Ectodermal cell (in vitro differentiated cells): ENCODE measurements around the gene WDR41. TPM values are rescaled to one million over a fixed set of nuclear protein-coding genes. Genes with fewer than 3 reads are reported as not detected.
"Not testable (repeated sequence)": the region's sequence is repeated elsewhere in the genome, so short reads cannot be mapped to it uniquely, and the experiment has no call there.

Experiments used
- H3K27ac ChIP-seq: 2 replicates; pipeline ENCODE4 v1.7.0; 2013; ENCODE audit warnings: mild to moderate bottlenecking, low read depth, low read length; ENCODE audit not compliant: insufficient read depth, poor library complexity, severe bottlenecking
- H3K27me3 ChIP-seq: 2 replicates; pipeline ENCODE4 v1.7.0; 2013; ENCODE audit warnings: mild to moderate bottlenecking, low read length; ENCODE audit not compliant: insufficient read depth, control insufficient read depth, poor library complexity, severe bottlenecking
- H3K36me3 ChIP-seq: one replicate; pipeline ENCODE4 v1.7.0; 2013; ENCODE audit warnings: low read length; ENCODE audit not compliant: control insufficient read depth, insufficient read depth
- H3K4me1 ChIP-seq: one replicate; pipeline ENCODE4 v1.7.0; 2013; ENCODE audit warnings: low read length; ENCODE audit not compliant: control insufficient read depth, insufficient read depth
- H3K4me3 ChIP-seq: 2 replicates; pipeline ENCODE4 v1.7.0; 2013; ENCODE audit warnings: low read depth, low read length, control low read depth; ENCODE audit not compliant: insufficient read depth
- H3K9me3 ChIP-seq: 2 replicates; pipeline ENCODE4 v1.7.0; 2013; ENCODE audit warnings: mild to moderate bottlenecking, low read length, moderate library complexity; ENCODE audit not compliant: control insufficient read depth
- WGBS, 2 experiments: methylation state at CpG; one replicate each; pipeline ENCODE4 v1.1.7; 2013; ENCODE audit warnings: missing lambda C conversion rate in 2 of 2; 5-methylcytosine and 5-hydroxymethylcytosine counted together
- polyA plus RNA-seq, 4 experiments: library from polyadenylated mRNA; stranded (reverse); fragments of 50-300 nt; gene quantifications; one replicate each; pipeline ENCODE4 v1.2.3, GENCODE V29; 2013

The WDR41 gene, protein sequence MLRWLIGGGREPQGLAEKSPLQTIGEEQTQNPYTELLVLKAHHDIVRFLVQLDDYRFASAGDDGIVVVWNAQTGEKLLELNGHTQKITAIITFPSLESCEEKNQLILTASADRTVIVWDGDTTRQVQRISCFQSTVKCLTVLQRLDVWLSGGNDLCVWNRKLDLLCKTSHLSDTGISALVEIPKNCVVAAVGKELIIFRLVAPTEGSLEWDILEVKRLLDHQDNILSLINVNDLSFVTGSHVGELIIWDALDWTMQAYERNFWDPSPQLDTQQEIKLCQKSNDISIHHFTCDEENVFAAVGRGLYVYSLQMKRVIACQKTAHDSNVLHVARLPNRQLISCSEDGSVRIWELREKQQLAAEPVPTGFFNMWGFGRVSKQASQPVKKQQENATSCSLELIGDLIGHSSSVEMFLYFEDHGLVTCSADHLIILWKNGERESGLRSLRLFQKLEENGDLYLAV
- 53.9 TPM for polyA plus RNA-seq (2013, experiment 1 of 4)
- 53.3 TPM for polyA plus RNA-seq (2013, experiment 2 of 4)
- 53.3 TPM for polyA plus RNA-seq (2013, experiment 3 of 4)
- 53.1 TPM for polyA plus RNA-seq (2013, experiment 4 of 4)

DNA sequence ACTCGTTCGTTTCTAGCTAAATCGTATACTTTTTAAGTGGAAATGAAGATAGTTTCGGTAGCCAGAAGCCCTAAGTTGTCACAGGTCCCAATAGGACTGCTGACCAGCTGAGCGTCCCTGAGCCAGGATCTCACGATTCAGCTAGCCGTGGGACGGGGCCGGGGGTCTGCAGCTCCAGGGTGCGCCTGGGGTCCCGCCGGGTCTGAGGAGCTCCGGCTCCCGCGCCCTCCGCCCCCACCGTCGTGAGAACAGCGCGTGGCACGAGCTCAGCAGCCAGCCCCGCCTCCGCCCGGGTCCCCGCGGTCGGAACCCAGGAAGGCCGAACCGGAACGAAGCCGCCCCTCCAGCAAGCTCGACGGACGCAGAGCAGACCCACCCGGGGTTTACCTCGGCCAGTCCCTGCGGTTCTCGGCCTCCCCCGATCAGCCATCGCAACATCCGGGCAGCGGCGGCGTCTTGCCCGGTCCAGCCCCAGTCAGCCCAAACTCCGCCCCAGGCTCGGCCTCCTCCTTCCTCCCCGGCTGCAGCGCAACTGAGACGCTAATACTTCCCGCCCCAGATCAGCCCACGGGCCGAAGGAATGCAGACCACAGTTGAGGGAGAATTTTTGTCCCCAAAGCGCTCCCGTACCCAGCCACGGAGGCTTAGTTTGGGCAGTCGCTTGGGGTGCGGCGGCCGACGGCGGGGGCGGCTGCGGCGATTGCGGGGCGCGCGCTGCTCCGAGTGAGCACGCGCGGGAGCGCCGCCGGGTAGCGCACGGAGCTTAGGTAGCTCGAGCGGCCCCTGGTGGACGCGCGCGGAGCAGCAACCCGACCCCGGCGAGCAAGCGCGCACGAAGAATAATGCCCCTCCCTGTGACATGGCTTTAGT, at the start of gene WDR41:
Gene WDR41, minus strand, starts transcription at position 534 of the 870 bp plus-strand sequence. Its CDS starts 96 bp downstream, at position 438.
- peak within 1 kb of the TSS; percentile 60 for H3K4me3 ChIP-seq
- 0% methylated on average over 90 of the region's 90 CpGs for WGBS, 2 experiments
- no peaks in the 10 kb centered on the region for H3K9me3 ChIP-seq
- H3K27me3 ChIP-seq: peaks cover 15% of the 10 kb centered on the region
- H3K4me1 ChIP-seq: no peaks in the 10 kb centered on the region
- H3K27ac ChIP-seq: peak within 1 kb of the TSS; percentile 83
- H3K36me3 ChIP-seq: no peaks in the 10 kb centered on the region

DNA sequence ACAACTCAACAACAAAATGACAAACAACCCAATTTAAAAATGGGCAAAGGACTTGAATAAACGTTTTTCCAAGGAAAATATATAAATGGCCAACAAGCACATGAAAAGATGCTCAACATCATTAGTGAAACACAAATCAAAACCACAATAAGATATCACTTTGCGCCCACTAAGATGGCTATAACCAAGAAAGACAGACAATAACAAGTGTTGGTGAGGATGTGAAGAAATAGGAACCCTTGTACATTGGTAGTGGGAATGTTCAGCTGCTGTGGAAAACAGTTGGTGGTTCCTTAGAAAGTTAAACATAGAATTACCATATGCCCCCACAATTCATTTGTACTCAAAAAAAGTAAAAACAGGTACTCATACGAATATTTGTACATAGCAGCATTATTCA, 39.2 kb upstream of the WDR41 start:
- no peaks in the 10 kb centered on the region for H3K9me3 ChIP-seq
- WGBS, 2 experiments: 82 to 83% methylated on average over 2 of the region's 3 CpGs
- H3K4me1 ChIP-seq: no peaks in the 10 kb centered on the region
- no peak overlapping the region for H3K27ac ChIP-seq
- no peaks in the 10 kb centered on the region for H3K36me3 ChIP-seq
- H3K4me3 ChIP-seq: no peak overlapping the region
- H3K27me3 ChIP-seq: no peaks in the 10 kb centered on the region

DNA sequence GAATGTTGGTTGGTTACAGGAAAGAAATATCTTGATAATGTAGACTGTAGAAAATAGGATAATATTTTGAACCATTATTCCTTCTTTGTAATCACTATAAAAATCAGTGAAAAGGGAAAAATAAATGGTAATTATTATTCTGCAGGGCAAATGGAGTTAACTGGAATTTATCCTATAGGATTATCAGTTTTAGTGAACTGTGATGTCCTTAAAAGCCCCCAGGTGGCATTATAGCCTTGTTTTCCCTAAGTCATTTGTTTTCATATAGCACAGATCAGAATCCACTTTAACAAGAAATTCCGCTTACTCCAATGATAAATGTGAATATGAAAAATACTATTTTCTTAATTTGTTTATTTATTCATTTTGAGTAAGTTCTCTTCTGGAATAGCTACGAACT, 26.2 kb upstream of the WDR41 start:
- H3K9me3 ChIP-seq: no peaks in the 10 kb centered on the region
- no CpG with 5 or more reads among the region's 2 CpGs for WGBS, 2 experiments
- no peak overlapping the region for H3K4me3 ChIP-seq
- H3K36me3 ChIP-seq: no peaks in the 10 kb centered on the region
- no peak overlapping the region for H3K27ac ChIP-seq
- no peaks in the 10 kb centered on the region for H3K4me1 ChIP-seq
- no peaks in the 10 kb centered on the region for H3K27me3 ChIP-seq

DNA sequence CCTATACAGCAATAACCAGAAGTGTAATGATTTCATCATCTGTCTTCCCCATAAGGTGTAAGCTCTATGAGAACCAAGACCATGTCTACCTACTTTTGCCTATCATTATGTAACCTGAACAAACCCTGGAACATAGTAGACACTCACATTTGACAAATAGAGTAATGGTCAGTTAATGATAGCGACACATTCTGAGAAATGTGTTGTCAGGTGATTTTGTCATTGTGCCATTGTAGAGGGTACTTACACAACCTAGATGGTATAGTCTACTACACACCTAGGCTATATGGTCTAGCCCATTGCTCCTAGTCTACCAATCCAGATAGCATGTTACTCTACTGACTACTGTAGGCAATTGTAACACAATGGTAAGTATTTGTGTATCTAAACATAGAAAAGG, 22.3 kb upstream of the WDR41 start:
- Histone ChIP-seq H3K27me3 (no peaks in the 10 kb centered on the region), H3K4me3 (no peak overlapping the region), H3K27ac (no peak overlapping the region), H3K9me3 (no peaks in the 10 kb centered on the region), H3K36me3 (no peaks in the 10 kb centered on the region), H3K4me1 (no peaks in the 10 kb centered on the region)
- WGBS, 2 experiments: 80 to 92% methylated on average over 1 of the region's 1 CpG

DNA sequence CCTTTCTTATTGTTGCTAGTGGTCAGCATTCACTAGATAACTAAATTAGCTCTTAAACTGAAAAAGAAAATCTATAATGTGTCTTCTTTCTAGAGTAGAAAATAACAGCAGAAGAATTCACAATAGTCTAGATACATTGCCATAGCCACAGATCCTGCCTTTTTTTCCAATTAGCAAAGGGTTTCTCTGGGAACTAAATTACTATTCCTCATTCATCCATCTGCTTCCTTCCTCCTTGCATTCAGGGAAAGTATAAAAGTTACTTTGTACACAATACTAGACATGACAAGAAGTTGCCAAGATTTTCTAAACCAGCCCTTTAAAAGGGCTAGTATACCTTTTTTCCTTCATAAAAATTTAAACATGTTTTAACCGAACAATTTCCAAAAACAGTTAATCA, 21.2 kb upstream of the WDR41 start:
- H3K27me3 ChIP-seq: no peaks in the 10 kb centered on the region
- WGBS, 2 experiments: 89 to 90% methylated on average over 1 of the region's 1 CpG
- no peaks in the 10 kb centered on the region for H3K9me3 ChIP-seq
- no peak overlapping the region for H3K4me3 ChIP-seq
- H3K36me3 ChIP-seq: no peaks in the 10 kb centered on the region
- no peaks in the 10 kb centered on the region for H3K4me1 ChIP-seq
- no peak overlapping the region for H3K27ac ChIP-seq

DNA sequence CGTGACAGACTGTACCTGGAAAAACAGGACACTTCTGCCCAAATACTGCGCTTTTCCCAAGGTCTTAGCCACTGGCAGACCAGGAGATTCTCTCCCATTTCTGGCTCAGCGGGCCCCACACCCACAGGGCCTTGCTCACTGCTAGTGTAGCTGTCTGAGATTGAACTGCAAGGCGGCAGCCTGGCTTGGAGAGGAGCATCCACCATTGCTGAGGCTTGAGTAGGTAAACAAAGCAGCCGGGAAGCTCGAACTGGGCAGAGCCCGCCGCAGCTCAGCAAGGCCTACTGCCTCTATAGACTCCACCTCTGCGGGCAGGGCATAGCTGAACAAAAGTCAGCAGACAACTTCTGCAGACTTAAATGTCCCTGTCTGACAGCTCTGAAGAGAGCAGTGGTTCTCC, 9.0 kb upstream of the WDR41 start:
- 93% methylated on average over 9 of the region's 9 CpGs for WGBS, 2 experiments

DNA sequence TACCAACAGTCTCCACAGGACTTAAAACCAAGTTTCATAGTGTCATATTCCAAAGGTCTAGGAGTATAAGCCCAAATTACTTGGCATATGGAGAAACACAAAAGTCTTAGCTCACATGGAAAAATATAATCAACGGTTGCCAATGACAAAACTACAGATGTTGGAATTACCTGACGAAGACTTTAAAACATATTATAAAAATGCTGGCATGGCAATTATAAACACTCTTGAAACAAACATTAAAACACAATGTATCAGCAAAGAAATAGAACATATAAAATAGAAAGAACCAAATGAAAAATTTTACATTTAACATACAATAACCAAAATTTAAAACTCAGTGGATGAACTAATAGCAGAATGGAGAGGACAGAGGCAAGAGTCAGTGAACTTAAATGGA, 7.9 kb upstream of the WDR41 start:
- WGBS, 2 experiments: 95 to 100% methylated on average over 2 of the region's 2 CpGs
- Histone ChIP-seq H3K4me1 (no peaks in the 10 kb centered on the region), H3K36me3 (no peaks in the 10 kb centered on the region), H3K4me3 (no peak overlapping the region), H3K27me3 (peaks cover 7% of the 10 kb centered on the region), H3K9me3 (no peaks in the 10 kb centered on the region), H3K27ac (no peak overlapping the region)

More for the DNA sequence above, 9.0 kb upstream of the WDR41 start:
- H3K36me3 ChIP-seq, H3K4me3 ChIP-seq, H3K4me1 ChIP-seq, H3K27ac ChIP-seq, H3K27me3 ChIP-seq, H3K9me3 ChIP-seq: not testable (repeated sequence)

DNA sequence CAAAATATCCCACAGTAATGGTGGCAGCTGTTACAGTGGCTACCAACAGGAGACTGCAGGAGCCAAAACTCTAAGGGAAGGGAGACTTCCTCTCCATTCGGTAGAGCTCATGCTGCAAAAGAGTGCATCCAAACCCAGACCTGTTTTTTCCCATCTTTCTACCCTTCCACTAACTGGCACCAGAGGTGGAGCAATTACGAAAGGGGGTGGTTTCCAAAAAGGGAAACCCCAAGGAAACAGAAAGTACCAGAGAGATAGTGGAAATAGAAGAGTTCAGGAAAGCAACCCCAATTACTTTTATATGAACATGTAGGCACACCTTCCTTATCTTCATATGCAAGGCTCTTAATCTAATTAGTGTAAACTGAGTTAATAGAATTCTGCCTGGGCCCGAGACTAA, 7.3 kb upstream of the WDR41 start:
- Histone ChIP-seq H3K9me3 (no peaks in the 10 kb centered on the region), H3K27ac (no peak overlapping the region), H3K4me1 (no peaks in the 10 kb centered on the region), H3K4me3 (no peak overlapping the region), H3K27me3 (peaks cover 7% of the 10 kb centered on the region), H3K36me3 (no peaks in the 10 kb centered on the region)
- 82 to 83% methylated on average over 2 to 3 of the region's 3 CpGs for WGBS, 2 experiments

DNA sequence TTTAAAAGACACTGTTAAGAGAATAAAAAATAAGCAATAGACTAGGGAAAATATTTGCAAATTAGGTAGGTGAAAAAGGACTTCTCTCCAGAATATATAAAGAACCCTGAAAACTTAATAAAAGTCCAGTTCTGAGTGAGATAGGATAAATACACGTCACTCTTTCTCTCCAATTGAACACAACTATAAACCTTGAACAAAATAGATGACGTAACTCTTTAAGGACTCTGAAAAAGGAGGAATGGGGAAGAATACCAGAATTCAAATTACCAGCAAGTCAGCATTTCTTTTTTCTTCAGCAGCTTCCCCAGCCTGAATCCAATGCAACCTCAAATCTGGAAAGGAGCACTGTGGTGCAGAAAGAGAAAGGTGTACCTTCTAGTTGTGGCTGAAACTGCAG, 6.8 kb upstream of the WDR41 start:
- Histone ChIP-seq H3K4me3 (no peak overlapping the region), H3K36me3 (no peaks in the 10 kb centered on the region), H3K27ac (no peak overlapping the region), H3K9me3 (no peaks in the 10 kb centered on the region), H3K27me3 (peaks cover 7% of the 10 kb centered on the region), H3K4me1 (no peaks in the 10 kb centered on the region)
- WGBS, 2 experiments: 90 to 95% methylated on average over 1 to 2 of the region's 2 CpGs

DNA sequence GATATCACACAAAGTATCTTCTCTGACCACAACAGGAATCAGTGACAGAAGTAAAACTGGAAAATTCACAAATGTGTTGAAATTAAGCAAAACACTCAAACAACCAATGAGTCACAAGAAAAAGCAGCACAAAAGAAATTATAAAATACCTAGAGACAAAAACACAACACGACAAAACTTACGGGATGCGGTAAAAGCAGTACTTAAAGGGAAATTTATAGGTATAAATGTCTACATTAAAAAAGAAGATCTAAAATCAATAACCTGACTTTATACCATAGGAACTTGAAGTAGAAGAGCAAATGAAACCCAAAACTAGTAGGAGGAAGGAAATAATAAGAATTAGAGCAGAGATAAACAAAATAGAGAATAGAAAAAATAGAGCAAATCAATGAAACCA, 2.8 kb upstream of the WDR41 start:
- Histone ChIP-seq H3K27me3 (peaks cover 15% of the 10 kb centered on the region), H3K36me3 (no peaks in the 10 kb centered on the region), H3K27ac (no peak overlapping the region), H3K4me1 (no peaks in the 10 kb centered on the region), H3K4me3 (no peak overlapping the region), H3K9me3 (no peaks in the 10 kb centered on the region)
- WGBS, 2 experiments: no CpG with 5 or more reads among the region's 3 CpGs
